Suprapubic skin (tissue), 3 donors: ENCODE data around the gene KRTAP1-5.

Experiments
- CTCF ChIP-seq, 2 donors: fragments of 200-600 bp in 1 of 2; fragments of 450-650 bp in 1 of 2; sonication (generic) in 1 of 2; IDR thresholded peaks; one replicate each; pipeline ENCODE4 v1.5.1; 2016 to 2019; ENCODE audit warnings: antibody characterized with exemption in 2 of 2, mild to moderate bottlenecking in 1 of 2, moderate library complexity in 1 of 2
- POLR2A ChIP-seq, 2 donors: fragments of 450-650 bp; IDR thresholded peaks; one replicate each; pipeline ENCODE4 v1.6.1; 2017; ENCODE audit warnings: antibody characterized with exemption in 2 of 2, mild to moderate bottlenecking in 2 of 2, moderate library complexity in 2 of 2

- no peak for TF ChIP-seq CTCF (IDR thresholded peaks at IDR 0.05)
- no peak for TF ChIP-seq POLR2A (IDR thresholded peaks at IDR 0.05)
Observed at GRCh38 chr17:41026715-41027471, at the start of gene KRTAP1-5.
